ENCODE data around the gene CIZ1. TPM values are rescaled to one million over a fixed set of nuclear protein-coding genes. Genes with fewer than 3 reads are reported as not detected.
A peak's percentile ranks its signal among the peaks of the same experiment; 100 is the strongest.

The CIZ1 gene
- polyA plus RNA-seq, 2 of the 4 experiments (the other 2 are of a cell fraction), result 39.2 to 92.5 TPM

GRCh38 chr9:128218172-128218517, 26.8 kb upstream of the CIZ1 start:
- FAIRE-seq, result no peak
- POLR2A ChIA-PET, result no interaction called here
- 82% methylated on average over 11 of the region's 11 CpGs for WGBS (ENCODE audit: missing lambda C conversion rate)
- peak overlapping the region; percentile 95 to 99 for H3K27ac ChIP-seq
- no peak for ATAC-seq
- H3K4me3 ChIP-seq, result no peak overlapping the region; the same call in 2 of the 3 replicates
- peaks cover 58% of the 10 kb centered on the region for H3K4me1 ChIP-seq
- DNase-seq (ENCODE audit: low read depth in 1 of 2, low spot score in 1 of 2), result no peak
- H3K9me3 ChIP-seq, result no peaks in the 10 kb centered on the region
- TF ChIP-seq ZSCAN20 (CRISPR knock-in tag; IDR thresholded peaks at IDR 0.05) (no peak), ZNF302 (CRISPR knock-in tag; IDR thresholded peaks at IDR 0.05) (no peak), FOSL2 (IDR thresholded peaks at IDR 0.05) (no peak), FOSL2 (CRISPR knock-in tag; IDR thresholded peaks at IDR 0.05) (no peak), USF2 (IDR thresholded peaks at IDR 0.05) (no peak), NR3C1 (IDR thresholded peaks at IDR 0.05) (no peak), FOSB (CRISPR knock-in tag; IDR thresholded peaks at IDR 0.05) (no peak)
- H3K4me2 ChIP-seq, result peak overlapping the region; percentile 66
- CTCF ChIA-PET, result interaction anchor here (0.8 to 10.3 kb wide), 5 partner anchors 11 to 37 kb away, joined by 3 to 82 read pairs (median 5); partner anchors contain the start of gene DNM1

GRCh38 chr9:128216781-128217553, 25.6 kb upstream of the CIZ1 start:
- CTCF ChIA-PET, result interaction anchor here (0.8 to 10.3 kb wide), 7 partner anchors 14 to 419 kb away, joined by 3 to 82 read pairs (median 3); partner anchors contain the start of genes CIZ1 and DNM1
- H3K9me3 ChIP-seq, result no peaks in the 10 kb centered on the region
- peak overlapping the region; percentile 95 to 99 for H3K27ac ChIP-seq
- WGBS (ENCODE audit: missing lambda C conversion rate), result 88% methylated on average over 16 of the region's 16 CpGs
- H3K4me3 ChIP-seq, result no peak overlapping the region
- DNase-seq (ENCODE audit: low read depth in 1 of 2, low spot score in 1 of 2) (no peak), ATAC-seq (no peak), FAIRE-seq (no peak)
- POLR2A ChIA-PET, result no interaction called here
- H3K4me2 ChIP-seq, result peak overlapping the region; percentile 66
- TF ChIP-seq MAX (IDR thresholded peaks at IDR 0.05) (no peak), MAFK (IDR thresholded peaks at IDR 0.05; ENCODE audit: partially characterized antibody) (peak; percentile 85), NFE2L2 (conservative IDR thresholded peaks at IDR 0.05; ENCODE audit: low read length) (peak; percentile 44; the same call in 1 of the 2 replicates), EHF (CRISPR knock-in tag; IDR thresholded peaks at IDR 0.05) (0 out of 2 replicates have a peak, but pooled peaks have one; percentile 19)
- H3K4me1 ChIP-seq, result peaks cover 70% of the 10 kb centered on the region

- Histone ChIP-seq H3K4me1 (peaks cover 82% of the 10 kb centered on the region), H3K27ac (peak overlapping the region; percentile 95 to 99), H3K4me3 (no peak overlapping the region), H3K9me3 (no peaks in the 10 kb centered on the region), H3K4me2 (peak overlapping the region; percentile 66)
- ChIA-PET POLR2A (interaction anchor here (0.5 to 1.1 kb wide), 3 partner anchors 12 to 56 kb away, joined by 3 to 7 read pairs (median 6); partner anchors contain the start of genes BBLN and DNM1), CTCF (interaction anchor here (0.6 to 10.3 kb wide), 7 partner anchors 15 to 420 kb away, joined by 3 to 82 read pairs (median 3); partner anchors contain the start of genes CIZ1 and DNM1)
- FAIRE-seq (no peak), ATAC-seq (peak; percentile 25 to 61; a peak in 5 of 6 replicates), DNase-seq (ENCODE audit: low read depth in 1 of 2, low spot score in 1 of 2) (peak in 1 of 2 experiments; percentile 90)
- WGBS (ENCODE audit: missing lambda C conversion rate), result 18% methylated on average over 10 of the region's 10 CpGs
- TF ChIP-seq MAX (IDR thresholded peaks at IDR 0.05) (peak; percentile 44; the same call in 1 of the 2 replicates), FOSL2 (IDR thresholded peaks at IDR 0.05) (peak; percentile 51), FOSL2 (CRISPR knock-in tag; IDR thresholded peaks at IDR 0.05) (peak; percentile 84), CEBPB (IDR thresholded peaks at IDR 0.05) (peak in 1 of 2 experiments; percentile 51; a peak in 2 of 4 replicates), BCL3 (IDR thresholded peaks at IDR 0.05) (no peak), HMGXB4 (CRISPR knock-in tag; IDR thresholded peaks at IDR 0.05; ENCODE audit: borderline replicate concordance) (no peak), BHLHE40 (IDR thresholded peaks at IDR 0.05; ENCODE audit: low read depth, low read length) (0 out of 2 replicates have a peak, but pooled peaks have one; percentile 15), ZFP36 (IDR thresholded peaks at IDR 0.05; ENCODE audit: borderline replicate concordance, partially characterized antibody) (peak; percentile 93), JUNB (IDR thresholded peaks at IDR 0.05) (peak; percentile 37; the same call in 1 of the 2 replicates), ESRRA (IDR thresholded peaks at IDR 0.05; ENCODE audit: borderline replicate concordance, low read length) (peak; percentile 78; the same call in 1 of the 2 replicates), GATA3 (IDR thresholded peaks at IDR 0.05; ENCODE audit: borderline replicate concordance) (0 out of 2 replicates have a peak, but pooled peaks have one; percentile 24), KDM1A (IDR thresholded peaks at IDR 0.05; ENCODE audit: low read depth) (0 out of 2 replicates have a peak, but pooled peaks have one; percentile 49), HOXB5 (CRISPR knock-in tag; IDR thresholded peaks at IDR 0.05) (peak; percentile 41; the same call in 1 of the 2 replicates), TP53 (CRISPR knock-in tag; IDR thresholded peaks at IDR 0.05) (no peak), MAFK (IDR thresholded peaks at IDR 0.05; ENCODE audit: partially characterized antibody) (peak; percentile 55), JUN (IDR thresholded peaks at IDR 0.05) (peak in 1 of 2 experiments; percentile 46; a peak in 1 of 5 replicates), POLR2AphosphoS2 (conservative IDR thresholded peaks at IDR 0.05; ENCODE audit: low read length) (no peak), EP300 (IDR thresholded peaks at IDR 0.05) (peak in 1 of 2 experiments; percentile 62; a peak in 2 of 5 replicates)
Measured at GRCh38 chr9:128215491-128216409, 24.4 kb upstream of the CIZ1 start.
